ENCODE data around the gene PKN1.
A peak's percentile ranks its signal among the peaks of the same experiment; 100 is the strongest.
"Not testable (repeated sequence)": the region's sequence is repeated elsewhere in the genome, so short reads cannot be mapped to it uniquely, and the experiment has no call there.

Gene PKN1

DNA sequence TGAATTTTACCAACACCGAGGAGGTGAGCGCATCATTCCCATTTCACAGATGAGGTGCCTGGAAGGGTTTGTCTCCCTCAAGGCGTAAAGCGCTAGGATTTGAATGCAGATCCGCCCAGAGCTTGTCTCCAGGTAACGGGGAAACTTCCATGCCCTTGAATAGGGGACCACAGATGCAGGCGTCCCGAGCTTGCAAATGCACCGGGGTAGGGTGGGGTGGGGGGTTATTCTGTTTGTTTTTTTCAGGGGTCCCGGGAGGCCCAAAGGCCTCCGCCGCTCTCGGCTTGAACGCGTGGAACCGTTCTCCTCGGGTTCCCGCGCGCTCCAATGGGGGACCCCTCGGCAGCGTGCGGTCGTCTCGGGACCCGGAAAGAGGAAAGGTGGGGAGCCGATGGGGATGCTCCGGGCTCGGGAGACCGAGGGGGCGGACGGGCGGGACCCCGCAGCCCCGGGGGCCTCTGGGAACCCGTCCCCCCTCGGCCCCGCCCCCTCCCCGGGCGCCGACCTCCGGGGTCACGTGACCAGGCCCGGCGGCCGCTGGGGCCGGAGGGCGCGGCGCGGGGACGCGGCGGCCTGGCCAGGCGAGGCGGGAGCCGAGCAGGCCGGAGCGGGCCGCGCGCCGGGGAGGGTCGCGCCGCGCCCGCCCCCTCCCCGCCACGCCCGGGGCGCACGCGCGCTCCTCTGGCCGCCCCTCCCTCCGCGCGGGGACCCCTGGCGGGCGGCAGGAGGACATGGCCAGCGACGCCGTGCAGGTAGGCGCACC is at the start of gene PKN1:
PKN1 (plus strand) TSS at position 516 of the 763 bp plus-strand sequence; CDS start at position 732, 216 bp downstream.
- DNase-seq = no peak

DNA sequence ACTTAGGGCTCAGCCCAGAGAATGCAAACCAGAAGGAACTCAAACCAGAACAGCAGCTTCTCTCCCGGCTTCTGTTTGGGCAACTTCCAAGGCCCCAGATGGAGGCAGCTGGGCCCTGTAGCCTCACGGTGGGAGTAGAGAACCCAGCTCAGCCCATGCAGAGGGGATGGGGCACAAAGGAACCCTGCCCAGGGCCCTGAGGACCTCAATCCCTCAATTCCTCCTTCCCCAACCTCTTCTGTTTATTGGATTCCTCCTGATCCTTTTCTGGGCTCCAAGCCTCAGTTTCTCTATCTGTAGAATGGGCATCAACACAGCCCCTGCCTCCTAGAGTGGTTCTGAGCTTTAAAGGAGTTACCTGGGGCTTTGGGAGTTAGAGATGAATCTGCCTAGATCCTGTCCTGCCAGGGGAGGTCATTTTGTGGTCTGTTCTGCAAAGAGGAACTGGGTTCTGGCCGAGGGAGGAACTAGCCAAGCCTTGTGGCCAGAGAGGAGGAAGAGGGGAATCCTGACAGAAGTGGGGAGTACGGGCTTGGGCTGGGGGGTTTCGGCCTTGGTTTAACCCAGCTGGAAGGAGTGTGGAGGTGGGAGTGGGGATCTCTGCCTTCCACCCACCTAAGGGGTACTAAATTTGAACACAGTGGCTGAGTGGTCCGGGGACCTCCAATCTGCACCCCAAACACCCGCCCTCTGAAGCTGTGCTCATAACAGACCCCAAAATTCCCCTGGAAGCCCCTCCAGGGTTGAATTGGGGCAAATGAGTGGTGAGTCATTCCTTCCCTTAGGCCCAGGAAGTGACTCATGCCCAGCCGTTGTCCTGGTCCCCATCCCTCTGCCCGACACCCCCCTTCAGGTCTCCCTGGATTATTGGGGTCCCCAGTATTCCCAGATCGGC is 49.2 kb upstream of the PKN1 start:
- DNase-seq = no peak

DNA sequence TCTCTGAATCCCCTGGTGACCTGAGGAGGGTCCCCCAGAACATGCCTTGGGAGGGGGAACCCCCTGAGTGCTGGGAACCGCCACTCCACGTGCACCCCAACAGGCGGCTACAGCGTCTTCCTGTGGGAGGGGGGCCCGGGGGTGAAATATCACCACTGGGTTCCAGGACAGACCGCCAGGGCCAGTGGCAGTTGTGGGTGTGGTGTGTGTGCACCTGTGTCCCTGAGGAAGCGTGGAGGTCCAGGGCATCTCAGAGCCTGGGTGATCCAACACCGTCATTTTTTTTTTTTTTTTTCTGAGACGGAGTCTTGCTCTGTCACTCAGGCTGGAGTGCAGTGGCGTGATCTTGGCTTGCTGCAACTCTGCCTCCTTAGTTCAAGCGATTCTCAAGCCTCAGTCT is 47.6 kb upstream of the PKN1 start:
- DNase-seq = no peak

DNA sequence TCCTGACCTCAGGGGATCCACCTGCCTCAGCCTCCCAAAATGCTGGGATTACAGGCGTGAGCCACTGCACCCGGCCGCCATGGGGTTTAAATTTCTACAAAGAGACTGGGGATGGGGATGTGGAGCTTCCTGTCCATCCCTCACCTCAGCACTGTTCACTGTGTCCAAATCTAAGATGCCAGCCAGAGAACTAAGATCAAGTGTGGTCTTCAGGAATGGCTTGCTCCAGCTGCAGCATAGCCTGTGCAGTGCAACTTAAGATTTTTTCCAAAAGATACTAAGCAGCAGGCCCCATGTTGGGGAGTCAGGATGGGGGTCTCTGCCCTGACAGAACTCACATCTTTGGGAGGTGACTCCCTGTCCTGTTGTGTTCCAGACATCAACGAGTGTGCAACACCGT is 42.6 kb upstream of the PKN1 start:
- DNase-seq = no peak

DNA sequence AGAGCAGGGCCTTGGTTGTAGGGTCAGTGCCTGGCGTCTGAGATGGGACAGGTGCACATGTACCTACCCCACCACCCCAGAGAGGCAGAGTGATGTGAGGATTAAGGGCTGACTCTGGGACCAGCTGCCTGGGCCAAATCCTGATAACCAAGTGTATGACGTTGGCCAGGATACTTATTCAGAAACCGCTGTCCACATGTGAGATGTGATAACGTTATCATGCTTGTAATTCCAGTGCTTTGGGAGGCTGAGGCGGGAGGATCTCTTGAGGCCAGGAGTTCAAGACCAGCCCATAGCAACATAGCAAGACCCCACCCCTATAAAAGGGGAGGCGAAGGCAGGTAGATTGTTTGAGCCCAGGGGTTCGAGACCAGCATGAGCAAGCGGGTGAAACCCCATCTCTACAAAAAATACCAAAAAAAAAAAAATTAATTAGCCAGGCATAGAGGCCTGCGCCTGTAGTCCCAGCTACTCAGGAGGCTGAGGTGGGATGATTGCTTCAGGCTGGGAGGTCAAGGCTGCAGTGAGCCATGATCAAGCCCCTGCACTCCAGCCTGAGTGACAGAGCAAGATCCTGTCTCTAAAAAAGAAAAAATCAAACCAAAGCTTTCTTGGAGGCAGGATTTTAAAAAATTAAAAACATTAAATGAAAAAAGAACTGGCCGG is 41.8 kb upstream of the PKN1 start:
- DNase-seq = no peak

DNA sequence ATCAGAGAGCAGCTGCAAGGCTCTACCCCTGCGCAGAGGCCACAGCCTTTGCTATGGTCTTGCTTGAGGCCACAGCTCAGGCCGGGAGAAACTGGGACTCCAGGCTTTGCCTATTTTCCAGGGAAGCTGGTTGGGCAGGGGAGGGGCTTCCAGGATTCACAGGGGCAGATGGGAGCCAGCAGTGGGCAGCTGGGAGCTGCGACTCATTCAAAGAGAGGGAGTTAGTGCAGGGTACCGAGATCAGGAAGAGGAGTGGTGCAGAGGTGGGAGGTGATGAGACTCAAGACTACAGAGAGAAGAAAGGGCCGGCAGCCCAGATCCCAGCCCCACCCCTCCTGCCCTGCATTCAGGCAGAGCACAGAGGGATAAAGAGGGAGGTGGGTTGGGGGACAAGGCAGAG is 39.8 kb upstream of the PKN1 start:
- no peak for DNase-seq

DNA sequence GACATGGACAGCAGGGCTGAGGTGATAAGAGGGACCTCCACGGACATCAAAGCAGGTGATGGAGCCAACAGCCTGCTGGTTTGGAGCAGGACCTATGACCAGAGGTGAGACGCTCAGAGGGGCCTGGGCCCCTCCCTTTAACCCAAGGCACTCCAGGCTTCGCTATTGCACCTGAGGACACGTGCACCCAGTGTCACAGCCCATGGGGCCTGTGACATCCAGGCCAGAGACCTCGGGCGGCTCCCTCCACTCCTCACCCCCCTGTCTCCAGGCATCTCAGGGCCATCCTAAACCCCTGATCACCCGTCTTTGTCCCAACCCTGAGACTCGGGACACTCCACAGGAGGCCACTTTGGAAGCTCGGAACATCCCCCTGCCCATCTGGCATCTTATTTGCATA is 38.9 kb upstream of the PKN1 start:
- no peak for DNase-seq

DNA sequence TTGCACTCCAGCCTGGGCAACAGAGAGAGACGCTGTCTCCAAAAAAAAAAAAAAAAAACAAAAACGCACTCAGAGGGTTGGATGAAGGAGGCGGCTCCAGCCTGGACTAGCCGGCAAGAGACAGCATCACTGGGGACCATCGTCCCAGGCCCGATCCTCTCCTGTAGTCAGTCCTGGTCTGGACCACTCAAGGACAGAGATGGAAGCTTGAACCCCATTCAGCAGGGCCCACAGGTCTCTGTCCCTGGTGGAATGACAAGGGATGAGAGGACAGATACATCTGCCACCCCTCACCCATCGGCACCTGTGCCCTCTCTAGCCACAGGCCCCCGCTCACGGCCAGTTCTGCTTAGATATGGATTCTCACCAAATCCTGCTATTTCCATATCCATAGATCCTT is 37.8 kb upstream of the PKN1 start:
- DNase-seq = no peak

DNA sequence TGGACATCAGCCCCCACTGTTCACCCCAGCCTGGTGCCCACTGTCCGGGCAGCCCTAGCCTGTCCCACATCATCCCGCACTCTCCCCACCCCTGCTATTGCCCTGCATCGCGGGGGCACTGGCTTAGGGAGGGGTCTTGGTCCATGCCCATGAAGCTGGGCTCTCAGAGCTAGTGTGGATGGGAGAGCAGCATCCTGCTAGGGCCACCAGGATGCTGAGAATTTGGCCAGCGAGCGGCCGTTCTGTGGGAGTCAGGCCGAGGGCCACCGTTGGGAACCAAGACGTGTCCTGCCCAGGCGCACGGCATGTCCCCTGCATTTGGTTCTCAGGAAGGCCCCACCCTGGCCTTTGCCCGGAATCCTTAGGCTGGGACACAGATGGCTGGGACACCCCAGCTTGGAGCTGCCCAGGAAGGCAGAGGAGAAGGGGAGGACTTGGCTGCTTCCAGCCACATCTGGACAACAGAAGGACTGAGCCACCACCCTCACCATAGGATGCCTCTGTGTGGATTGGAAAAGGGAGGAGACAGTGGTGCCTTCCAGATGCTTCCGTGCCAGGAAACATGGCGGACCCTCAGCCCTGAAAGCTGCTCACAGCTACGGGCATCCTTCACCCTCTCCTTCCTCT is 37.3 kb upstream of the PKN1 start:
- DNase-seq = no peak

DNA sequence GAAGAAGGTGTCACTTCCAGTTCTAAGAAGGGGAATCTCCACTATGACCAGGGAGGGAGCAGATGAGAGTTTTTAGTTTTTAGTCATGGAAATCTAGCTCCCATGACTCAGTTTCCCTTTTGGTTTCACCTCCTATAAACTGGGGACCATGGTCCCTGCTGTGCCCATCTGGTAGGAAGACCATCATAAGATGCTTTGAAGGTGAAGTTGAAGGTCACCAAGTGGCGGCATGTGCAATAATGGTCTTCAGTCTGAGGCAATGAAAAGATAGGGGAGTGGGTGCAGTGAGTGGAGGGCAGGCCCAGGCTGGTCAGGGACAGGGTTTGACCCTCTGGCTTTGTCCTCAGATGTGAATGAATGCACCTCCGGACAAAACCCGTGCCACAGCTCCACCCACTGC is 36.4 kb upstream of the PKN1 start:
- not testable (repeated sequence) for DNase-seq

DNA sequence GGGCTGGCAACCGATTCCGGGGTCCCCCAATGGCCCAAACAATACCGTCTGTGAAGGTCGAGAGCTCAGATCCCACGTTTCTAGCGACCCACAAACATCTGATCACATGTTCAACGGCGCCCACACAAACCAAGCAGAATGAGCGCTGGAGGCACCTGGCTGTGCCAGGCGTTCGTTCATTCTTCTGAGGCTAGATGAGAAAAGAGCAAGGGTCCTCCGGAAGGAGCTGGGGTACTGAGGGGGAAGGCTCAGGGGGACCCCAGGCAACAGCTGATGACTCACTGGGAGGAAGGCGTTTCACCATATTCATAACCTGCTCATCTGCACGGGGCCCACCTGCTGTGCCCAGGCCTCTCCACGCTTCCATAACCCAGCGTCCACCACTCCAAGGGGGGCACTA is 35.9 kb upstream of the PKN1 start:
- not testable (repeated sequence) for DNase-seq

DNA sequence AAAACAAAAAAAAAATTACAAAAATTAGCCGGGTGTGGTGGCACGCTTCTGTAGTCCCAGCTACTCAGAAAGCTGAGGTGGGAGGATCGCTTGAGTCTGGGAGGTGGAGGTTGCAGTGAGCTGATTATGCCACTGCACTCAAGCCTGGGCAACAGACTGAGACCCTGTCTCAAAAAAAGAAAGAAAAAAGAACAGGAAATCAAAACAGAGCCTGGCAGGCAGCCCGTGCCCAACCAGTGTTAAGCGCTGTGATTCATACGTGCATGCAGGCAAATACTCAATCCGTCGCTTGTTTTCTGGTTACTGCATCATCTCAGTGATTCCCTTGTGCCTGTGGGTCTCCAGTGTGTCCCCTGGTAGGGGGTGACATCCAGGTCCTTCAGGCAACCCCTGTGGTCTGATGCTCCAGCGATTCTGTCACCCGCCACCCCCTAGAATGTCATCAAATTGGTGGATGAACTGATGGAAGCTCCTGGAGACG is 32.1 kb upstream of the PKN1 start:
- DNase-seq = no peak

DNA sequence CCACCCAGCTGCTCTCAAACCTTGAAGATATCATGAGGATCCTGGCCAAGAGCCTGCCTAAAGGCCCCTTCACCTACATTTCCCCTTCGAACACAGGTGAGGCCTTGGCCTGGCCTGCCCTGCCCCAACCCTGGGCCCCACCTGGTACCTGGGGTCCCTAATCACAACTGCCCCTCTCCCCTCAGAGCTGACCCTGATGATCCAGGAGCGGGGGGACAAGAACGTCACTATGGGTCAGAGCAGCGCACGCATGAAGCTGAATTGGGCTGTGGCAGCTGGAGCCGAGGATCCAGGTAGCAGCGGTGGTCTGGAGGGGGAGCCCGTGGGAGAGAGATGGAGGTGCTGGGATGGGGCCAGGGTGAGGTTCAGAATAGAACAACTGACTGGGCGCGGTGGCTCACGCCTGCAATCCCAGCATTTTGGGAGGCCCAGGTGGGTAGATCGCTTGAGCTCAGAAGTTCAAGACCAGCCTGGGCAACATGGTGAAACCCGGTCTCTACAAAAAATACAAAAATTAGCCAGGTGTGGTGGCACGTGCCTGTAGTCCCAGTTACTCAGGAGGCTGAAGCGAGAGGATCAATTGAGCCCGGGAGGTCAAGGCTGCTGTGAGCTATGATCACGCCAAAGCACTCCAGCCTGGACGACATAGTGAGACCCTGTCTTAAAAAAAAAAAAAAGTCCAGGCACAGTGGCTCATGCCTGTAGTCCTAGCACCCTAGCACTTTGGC is 31.5 kb upstream of the PKN1 start:
- no peak for DNase-seq

DNA sequence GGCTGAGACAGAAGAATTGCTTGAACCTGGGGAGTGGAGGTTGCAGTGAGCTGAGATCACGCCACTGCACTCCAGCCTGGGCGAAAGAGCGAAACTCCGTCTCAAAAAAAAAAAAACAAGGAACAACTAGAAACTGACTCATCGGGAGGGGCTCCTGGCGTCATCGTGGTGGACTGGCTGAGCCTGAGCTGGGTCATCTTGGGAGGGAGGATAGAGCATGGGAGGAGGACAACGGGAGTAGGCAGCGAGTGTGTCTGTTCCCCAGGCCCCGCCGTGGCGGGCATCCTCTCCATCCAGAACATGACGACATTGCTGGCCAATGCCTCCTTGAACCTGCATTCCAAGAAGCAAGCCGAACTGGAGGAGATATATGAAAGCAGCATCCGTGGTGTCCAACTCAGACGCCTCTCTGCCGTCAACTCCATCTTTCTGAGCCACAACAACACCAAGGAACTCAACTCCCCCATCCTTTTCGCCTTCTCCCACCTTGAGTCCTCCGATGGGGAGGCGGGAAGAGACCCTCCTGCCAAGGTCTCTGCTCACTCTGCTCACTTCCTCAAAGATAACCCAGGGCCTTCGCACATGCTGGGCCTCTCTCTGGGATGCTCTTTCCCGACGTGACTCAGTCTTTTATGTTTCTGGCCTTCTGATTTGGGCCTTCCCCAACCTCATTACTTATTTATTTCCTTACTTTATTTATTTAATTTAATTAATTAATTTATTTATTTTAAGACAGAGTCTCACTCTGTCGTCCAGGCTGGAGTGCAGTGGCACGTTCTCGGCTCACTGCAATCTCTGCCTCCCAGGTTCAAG is 30.6 kb upstream of the PKN1 start:
- no peak for DNase-seq

DNA sequence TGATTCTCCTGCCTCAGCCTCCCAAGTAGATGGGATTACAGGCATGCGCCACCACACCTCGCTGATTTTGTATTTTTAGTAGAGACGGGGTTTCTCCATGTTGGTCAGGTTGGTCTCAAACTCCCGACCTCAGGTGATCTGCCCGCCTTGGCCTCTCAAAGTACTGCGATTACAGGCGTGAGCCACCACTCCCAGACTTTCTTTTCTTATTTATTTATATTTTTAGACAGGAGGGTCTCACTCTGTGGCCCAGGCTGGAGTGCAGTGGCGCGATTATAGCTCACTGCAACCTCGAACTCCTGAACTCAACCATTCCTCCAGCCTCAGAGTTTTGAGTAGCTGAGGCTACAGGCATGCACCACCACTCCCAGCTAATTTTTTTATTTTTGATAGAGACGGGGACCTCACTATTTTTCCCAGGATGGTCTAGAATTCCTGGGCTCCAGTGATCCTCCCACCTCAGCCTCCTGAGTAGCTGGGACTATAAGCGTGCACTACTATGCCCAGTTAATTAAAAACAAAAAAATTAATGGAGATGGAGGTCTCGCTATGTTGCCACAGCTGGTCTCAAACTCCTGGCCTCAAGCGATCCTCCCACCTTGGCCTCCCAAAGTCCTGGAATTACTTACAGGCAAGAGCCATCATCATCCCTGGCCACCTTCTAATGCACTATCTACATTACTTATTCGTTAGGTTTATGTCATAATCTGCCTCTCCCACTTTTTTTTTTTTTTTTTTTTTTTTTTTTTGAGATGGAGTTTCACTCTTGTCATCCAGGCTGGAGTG is 29.8 kb upstream of the PKN1 start:
- DNase-seq = not testable (repeated sequence)

DNA sequence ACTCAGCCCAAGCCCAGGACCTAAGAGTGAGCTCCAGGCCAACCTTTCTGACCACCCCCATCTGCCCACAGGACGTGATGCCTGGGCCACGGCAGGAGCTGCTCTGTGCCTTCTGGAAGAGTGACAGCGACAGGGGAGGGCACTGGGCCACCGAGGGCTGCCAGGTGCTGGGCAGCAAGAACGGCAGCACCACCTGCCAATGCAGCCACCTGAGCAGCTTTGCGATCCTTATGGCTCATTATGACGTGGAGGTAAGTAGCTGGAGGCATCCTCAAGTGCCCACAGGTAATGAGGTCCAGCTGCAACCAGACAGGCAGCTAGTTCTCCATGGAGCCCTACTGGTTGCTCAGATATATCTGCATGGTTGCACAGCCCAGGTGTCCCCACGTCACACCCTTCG is 28.8 kb upstream of the PKN1 start:
- no peak for DNase-seq

DNA sequence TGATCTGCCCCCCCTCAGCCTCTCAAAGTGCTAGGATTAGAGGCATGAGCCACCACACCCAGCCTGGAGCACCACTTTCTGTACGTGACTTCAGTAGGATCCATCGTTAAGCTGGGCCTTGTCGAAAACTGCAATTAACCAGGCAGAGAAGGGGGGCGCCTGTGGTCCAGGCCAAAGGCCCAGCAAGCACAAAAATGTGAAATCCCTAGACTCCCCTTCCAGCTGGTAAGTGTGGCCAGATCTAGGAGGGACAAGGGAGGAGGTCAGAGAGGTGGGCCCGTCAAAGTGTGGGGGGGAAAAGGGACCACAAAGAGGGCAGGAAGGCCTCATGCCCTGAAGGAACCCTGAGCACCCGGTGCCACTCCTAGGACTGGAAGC is 27.7 kb upstream of the PKN1 start:
- no peak for DNase-seq

DNA sequence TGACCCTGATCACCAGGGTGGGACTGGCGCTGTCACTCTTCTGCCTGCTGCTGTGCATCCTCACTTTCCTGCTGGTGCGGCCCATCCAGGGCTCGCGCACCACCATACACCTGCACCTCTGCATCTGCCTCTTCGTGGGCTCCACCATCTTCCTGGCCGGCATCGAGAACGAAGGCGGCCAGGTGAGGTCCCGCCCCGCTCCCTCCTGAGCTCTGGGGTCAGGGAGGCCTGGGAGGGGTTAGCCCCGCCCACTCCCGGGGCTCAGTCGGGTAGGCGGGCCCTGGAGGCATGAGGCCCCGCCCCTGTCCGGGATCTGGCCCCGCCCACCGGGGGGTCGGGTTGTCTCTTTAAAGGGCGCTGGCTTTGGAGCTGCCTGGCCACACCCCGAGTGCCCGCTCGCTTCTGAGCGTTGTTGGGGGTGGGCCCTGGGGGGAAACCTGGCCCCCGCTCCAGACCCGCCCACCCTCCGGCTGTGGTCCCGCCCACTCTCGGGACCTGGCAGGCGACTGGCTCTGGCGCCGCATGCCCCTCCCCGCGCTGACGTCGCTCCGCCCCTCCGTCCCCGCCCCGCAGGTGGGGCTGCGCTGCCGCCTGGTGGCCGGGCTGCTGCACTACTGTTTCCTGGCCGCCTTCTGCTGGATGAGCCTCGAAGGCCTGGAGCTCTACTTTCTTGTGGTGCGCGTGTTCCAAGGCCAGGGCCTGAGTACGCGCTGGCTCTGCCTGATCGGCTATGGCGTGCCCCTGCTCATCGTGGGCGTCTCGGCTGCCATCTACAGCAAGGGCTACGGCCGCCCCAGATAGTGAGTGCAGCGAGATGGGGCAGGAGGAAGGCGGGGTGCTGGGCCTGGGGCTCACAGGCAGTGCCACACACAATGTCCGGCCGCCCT is 27.1 kb upstream of the PKN1 start:
- DNase-seq = peak; percentile 88

DNA sequence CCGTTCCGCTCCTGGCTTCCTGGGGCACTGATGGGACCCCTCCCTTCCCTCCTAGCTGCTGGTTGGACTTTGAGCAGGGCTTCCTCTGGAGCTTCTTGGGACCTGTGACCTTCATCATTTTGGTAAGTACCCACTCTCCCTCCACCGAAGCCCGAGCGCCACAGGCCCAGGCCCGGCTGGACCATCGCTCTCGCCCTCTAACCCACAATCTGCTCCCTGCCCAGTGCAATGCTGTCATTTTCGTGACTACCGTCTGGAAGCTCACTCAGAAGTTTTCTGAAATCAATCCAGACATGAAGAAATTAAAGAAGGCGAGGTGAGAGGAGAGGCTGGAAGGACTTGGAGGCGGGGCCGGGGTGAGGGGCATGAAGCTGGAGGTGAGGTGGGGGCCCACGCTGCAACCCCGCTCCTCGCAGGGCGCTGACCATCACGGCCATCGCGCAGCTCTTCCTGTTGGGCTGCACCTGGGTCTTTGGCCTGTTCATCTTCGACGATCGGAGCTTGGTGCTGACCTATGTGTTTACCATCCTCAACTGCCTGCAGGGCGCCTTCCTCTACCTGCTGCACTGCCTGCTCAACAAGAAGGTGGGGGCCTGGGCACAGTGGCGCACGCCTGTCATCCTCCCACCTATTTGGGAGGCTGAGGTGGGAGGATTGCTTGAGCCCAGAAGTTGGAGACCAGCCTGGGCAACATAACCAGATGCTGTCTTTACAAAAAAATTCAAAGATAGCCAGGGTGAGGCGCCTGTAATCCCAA is 26.3 kb upstream of the PKN1 start:
- DNase-seq = no peak
